Esophagus squamous epithelium (tissue), 4 donors: ENCODE results near the gene TRPM6.

Experiments used
- POLR2A ChIP-seq, 4 donors: fragments of 450-650 bp; IDR thresholded peaks; one replicate each; pipeline ENCODE4 v1.6.1; 2017; ENCODE audit warnings: antibody characterized with exemption in 4 of 4, mild to moderate bottlenecking in 4 of 4, moderate library complexity in 3 of 4
- TF ChIP-seq, protein P1 (sequence below), 6 experiments: fragments of 450-650 bp in 4 of 6; fragments of 200-600 bp in 2 of 6; sonication (generic) in 2 of 6; IDR thresholded peaks; one replicate each; pipeline ENCODE4 v1.5.1; 2016 to 2019; ENCODE audit warnings: antibody characterized with exemption in 6 of 6, mild to moderate bottlenecking in 4 of 6, moderate library complexity in 4 of 6

DNA sequence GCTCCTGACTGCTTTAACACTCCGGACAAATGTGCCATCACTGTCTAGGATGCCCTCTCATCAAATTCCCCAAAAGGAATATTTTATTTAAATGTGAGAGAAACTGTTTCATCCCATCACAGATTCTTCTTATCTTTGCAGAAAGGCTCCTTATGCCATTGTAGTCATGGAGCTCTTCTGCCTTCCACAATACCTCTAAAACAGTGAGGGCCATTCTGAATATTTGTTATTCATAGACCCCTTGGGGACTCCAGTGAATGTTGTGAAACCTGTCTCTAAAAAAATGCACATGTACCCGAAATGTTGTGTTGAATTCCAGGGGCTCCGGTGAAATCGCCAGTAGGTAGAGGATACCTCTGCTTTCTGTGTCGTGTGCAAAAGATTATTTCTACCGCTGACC, 213.6 kb downstream of the TRPM6 start:
- TF ChIP-seq, protein P1, sequence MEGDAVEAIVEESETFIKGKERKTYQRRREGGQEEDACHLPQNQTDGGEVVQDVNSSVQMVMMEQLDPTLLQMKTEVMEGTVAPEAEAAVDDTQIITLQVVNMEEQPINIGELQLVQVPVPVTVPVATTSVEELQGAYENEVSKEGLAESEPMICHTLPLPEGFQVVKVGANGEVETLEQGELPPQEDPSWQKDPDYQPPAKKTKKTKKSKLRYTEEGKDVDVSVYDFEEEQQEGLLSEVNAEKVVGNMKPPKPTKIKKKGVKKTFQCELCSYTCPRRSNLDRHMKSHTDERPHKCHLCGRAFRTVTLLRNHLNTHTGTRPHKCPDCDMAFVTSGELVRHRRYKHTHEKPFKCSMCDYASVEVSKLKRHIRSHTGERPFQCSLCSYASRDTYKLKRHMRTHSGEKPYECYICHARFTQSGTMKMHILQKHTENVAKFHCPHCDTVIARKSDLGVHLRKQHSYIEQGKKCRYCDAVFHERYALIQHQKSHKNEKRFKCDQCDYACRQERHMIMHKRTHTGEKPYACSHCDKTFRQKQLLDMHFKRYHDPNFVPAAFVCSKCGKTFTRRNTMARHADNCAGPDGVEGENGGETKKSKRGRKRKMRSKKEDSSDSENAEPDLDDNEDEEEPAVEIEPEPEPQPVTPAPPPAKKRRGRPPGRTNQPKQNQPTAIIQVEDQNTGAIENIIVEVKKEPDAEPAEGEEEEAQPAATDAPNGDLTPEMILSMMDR (IDR thresholded peaks at IDR 0.05), result no peak
- no peak for TF ChIP-seq POLR2A (IDR thresholded peaks at IDR 0.05)
